Posterior vena cava (tissue), 2 donors: ENCODE results near the gene SLC15A1. TPM values are rescaled to one million over a fixed set of nuclear protein-coding genes. Genes with fewer than 3 reads are reported as not detected.

Source experiments
- DNase-seq: peaks from one replicate; pipeline ENCODE4 v3.0.0-alpha.2; 2020; ENCODE audit warnings: low spot score
- intact Hi-C, 2 donors: fragments of 100-400 bp; cut with DNase I; formaldehyde crosslinking; loops; one replicate each; pipeline versions ENCODE4 v1.14.1 to v1.14.2; 2022 to 2023
- total RNA-seq, 2 donors: library from RNA; stranded (reverse); fragmentation: NEBNext Ultra II Directional; extraction: Animal tissue kit (Norgen Biotek cat#: 25700); gene quantifications; one replicate each; pipeline ENCODE4 v1.2.1, GENCODE V29; 2021
- donor health status: DM: yes; HTN: yes; CAD: no.
- donor health status: DM: yes; HTN: yes; CAD: no.

The SLC15A1 gene
- total RNA-seq, 2 donors from 2014 or later, result 0.19 TPM; not detected in 1

DNA sequence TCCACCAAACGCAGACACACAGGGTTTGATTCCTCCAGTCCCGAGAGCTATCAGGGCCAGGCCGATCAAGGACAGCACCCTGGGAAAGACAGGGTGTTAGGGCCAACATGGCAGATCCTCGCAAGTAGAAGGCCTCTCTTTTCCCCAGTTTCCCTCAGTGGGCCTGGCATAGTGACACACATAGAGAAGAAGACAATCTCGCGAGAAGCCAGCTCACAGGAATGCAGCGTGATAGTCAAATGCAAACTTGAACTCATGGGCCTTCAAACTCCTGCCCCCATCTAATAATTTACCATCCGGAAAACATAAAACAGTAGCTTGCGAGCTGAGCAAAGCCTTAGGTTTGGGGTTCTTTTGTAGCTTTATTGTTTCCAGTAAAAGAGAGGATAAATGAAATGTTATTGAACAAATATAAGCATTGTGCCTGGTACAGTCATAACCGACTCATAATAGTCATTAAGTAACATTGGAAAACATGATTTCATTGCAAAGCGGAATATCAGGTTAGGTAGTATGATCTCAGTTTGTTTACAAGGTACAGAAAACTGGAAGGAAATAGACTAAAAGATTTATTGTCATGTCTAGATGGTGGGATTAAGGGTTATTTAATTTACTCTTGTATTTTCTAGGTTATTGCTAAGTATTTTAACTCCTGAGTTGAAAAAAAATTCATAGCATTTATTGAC is 30.5 kb downstream of the SLC15A1 start:
- DNase-seq, result no peak
- intact Hi-C loops, result no loop called here

DNA sequence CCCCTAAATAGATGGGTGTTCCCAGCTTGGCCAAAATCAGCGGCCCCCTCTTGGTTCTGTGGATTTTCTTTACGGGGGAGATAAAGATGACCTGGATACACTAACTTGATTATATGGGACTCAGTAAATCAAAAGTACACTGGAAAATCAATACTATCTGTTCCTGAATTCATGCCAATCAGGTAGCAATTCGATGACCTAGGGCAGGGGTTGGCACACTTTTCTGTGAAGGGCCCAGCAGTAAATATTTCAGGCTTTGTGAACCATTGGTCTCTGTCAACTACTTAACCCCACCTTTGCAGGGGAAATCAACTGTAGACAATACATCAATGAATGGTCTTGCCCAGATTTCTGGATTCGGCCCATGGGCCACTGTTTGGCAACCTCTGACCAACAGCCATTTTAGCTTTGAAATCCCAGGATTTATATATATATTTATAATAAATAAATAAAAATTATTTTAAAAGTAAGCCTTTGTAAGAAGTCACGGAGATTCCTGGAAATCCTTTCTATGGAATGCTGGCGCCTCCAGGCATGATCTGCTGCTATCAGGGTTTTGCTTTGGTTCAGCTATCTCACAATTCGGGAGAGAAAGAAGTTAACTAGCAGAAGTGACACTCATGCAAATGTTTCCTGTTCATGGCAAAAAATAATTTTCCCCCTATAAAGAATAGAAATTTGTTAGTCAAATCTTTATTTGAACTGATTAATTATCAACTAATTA is 32.8 kb downstream of the SLC15A1 start:
- DNase-seq, result no peak
- intact Hi-C loops, result no loop called here

DNA sequence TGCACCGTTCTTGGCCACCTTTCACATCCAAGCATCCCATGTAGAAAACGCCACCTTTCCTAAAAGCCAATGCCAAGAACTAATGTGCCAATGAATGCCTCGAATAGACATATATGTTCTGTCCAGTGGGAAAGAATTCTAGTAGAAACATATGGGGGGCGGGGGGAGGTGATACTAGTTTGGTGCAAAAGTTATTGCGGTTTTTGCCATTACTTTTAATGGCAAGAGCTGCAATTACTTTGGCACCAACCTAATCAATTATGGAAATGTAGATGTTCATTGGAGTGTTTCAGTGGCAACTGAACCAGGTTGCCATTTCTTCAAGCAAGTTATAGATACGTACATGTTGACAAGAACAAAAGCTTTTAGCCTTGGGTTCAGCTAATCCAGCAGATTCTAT is 34.6 kb downstream of the SLC15A1 start:
- DNase-seq, result no peak
- intact Hi-C loops, result no loop called here

DNA sequence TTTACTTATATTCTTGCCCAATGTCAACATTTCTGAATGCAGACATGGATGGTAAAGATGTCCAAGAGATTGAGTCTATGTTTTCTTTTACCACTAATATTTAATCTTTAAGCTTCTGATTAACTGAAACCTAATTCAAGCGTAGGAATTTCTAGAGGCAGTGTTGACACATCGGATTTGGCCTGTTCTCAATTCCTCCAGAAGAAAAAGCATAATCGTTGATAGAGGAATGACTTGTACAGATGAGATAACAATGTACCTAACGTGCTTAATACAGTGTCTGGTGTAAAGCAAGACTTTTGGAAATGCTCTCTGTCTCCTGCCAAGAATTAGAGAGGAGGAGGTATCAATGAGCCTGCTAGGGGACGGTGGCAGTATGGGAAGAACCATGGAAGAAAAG is 35.2 kb downstream of the SLC15A1 start:
- DNase-seq, result no peak
- intact Hi-C loops, result no loop called here

GRCh38 chr13:98710521-98710920 is 42.0 kb downstream of the SLC15A1 start:
- intact Hi-C loops, result no loop called here
- DNase-seq, result no peak

GRCh38 chr13:98707281-98707999 is 45.0 kb downstream of the SLC15A1 start:
- no peak for DNase-seq
- intact Hi-C loops, result no loop called here

DNA sequence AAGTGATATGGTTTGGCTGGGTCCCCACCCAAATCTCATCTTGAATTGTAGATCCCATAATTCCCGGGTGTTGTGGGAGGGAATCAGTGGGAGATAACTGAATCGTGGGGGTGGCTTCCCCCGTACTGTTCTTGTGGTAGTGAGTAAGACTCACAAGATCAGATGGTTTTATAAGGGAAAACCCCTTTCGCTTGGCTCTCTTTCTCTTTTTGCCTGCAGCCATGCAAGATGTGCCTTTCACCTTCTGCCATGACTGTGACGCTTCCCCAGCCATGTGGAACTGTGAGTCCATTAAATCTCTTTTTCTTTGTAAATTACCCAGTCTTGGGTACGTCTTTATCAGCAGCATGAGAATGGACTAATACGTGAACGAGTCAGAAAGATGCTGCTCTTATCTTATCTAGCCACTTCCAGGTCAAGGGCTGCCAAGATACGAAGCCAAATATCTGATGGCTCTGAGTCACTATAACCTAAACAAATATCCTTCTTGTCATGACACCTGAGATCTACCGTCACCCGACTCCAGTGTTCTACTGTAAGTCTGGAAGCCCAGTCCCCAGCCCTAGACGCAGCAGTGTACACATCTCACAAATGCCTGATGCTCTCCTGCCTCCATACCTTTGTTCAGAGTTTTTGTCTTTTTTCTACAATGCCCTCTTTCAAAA is 45.9 kb downstream of the SLC15A1 start:
- intact Hi-C loops, result no loop called here
- no peak for DNase-seq

DNA sequence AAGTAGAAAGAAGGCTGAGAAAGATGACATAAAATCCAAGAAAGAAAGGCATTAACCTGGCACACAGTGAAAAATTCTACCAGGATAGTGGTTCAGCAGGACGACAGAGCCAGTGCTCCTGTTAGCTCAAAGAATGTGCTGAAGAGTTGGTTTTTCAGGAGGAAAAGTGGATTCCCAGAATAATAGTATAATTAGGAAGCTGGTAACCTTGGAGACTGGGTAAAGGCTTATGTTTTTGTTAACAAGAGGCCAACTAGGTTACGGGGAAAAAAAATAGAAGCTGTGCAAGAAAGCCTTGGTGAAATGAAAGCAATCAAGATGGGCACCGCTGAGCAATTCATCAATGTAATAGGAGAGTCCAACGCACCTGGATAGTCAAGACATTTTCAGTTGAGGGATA is 54.7 kb downstream of the SLC15A1 start:
- intact Hi-C loops, result no loop called here
- DNase-seq, result no peak

DNA sequence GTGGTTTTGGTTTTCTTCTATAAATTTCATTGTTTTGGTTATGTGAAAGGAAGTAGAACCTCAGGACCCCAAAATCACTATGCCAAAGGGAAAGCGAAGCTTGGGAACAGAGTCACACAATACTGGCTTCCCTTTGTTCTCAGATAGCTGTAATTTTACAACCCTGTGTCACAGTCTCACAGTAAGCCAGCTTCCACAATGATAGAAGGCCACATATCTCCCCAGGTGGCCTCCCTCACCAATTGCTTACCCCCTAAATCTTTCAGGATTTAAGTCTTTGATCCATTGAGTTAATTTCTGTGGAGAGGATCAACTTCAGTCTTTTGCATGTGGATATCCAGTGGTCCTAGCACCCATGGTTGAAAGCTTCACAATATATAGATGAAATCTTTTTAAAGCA is 58.7 kb downstream of the SLC15A1 start:
- DNase-seq, result no peak
- intact Hi-C loops, result no loop called here

DNA sequence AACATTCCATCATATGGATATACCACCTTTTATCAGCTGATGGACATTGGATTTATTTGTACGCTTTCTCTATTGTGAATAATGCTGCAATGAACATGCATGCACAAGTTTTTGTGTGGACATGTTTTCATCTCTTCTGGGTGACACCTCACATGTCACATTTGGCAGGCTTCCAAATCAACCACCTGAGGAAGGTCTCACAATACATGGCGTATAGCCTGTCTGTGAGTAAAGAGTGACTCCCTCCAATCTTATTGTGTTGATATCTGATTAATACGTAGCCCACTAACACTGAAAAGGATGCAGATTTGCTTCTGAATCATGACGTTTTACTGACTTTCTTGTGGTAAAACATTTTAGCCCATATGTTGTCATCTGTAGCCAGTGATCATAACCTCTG is 61.1 kb downstream of the SLC15A1 start:
- intact Hi-C loops, result no loop called here
- DNase-seq, result no peak

GRCh38 chr13:98690348-98691022 is 62.0 kb downstream of the SLC15A1 start:
- intact Hi-C loops, result no loop called here
- no peak for DNase-seq

GRCh38 chr13:98689347-98689968 is 63.0 kb downstream of the SLC15A1 start:
- intact Hi-C loops, result no loop called here
- no peak for DNase-seq

DNA sequence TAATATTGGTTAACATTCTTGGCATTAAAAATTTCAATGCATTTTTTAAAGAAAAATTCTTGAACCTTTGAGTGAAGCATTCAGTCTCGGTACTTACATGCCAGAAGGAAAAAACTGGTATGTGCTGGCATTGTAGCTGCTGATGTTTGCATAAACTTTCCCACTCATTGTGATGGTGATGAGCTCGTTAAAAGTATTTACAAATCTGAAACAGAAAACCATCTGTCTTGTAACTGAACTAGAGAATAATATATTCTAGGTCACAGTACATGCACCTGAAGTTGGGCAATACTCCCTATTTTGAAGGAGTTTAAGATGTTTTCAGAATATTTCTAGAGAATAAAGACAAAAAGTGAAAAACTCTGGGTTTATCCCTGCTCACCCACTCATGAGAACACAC is 64.1 kb downstream of the SLC15A1 start:
- intact Hi-C loops, result no loop called here

GRCh38 chr13:98687319-98687718 is 65.2 kb downstream of the SLC15A1 start:
- intact Hi-C loops, result no loop called here
- no peak for DNase-seq

More for the DNA sequence above, 64.1 kb downstream of the SLC15A1 start:
- DNase-seq, result no peak

- DNase-seq, result no peak
- intact Hi-C loops, result no loop called here
These were observed 66.2 kb downstream of the SLC15A1 start for GRCh38 chr13:98686270-98686669.

DNA sequence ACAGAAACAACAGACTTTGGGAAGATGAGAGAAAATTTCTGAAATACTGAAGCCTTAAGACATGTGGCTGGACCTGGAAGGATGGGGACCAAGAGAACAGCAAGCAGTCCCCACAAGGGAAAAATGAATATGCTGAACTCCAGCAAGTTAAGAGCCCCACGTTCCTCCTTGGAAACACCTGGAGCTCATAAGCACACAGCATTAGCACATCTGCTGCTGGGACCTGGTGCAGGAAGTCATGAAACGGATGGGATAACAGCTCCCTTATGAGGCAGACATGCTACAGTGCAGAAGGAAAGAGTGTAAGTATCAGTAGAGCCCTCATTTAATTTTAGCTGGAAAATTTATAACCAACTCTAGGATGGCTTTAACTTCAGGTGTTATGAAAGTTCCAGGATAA is 67.3 kb downstream of the SLC15A1 start:
- intact Hi-C loops, result no loop called here
- no peak for DNase-seq

DNA sequence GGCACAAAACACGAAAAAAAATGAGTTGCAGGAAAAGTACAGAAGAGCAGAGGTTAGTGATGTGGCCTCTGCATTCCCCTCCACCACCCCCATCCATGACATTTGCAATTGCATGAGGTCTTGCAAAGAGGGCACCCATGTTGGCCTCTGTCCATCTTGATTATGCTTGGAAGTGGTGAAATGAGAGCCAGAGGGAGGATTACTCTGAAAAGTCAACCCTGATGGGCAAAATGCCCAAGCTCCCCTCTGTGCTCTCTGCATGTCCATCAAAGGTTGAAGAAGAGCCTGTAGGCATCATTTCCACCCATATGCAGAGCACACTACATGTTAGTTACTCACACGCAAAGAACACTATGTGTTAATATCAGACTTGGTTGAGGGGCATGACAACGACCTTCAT is 71.4 kb downstream of the SLC15A1 start:
- no peak for DNase-seq
- intact Hi-C loops, result no loop called here

GRCh38 chr13:98678741-98679140 is 73.7 kb downstream of the SLC15A1 start:
- DNase-seq, result no peak
- intact Hi-C loops, result no loop called here

GRCh38 chr13:98677398-98677797 is 75.1 kb downstream of the SLC15A1 start:
- intact Hi-C loops, result no loop called here
- DNase-seq, result no peak
